Karpas-422 (cell line): ENCODE data around the gene EPOP. TPM values are rescaled to one million over a fixed set of nuclear protein-coding genes. Genes with fewer than 3 reads are reported as not detected.

Experiments
- DNase-seq: peaks from one replicate; pipeline ENCODE4 v3.0.0-alpha.2; 2015
- H2AFZ ChIP-seq: fragments of 200-600 bp; sonication (generic); 2 replicates; pipeline ENCODE4 v1.6.1; 2014; ENCODE audit warnings: antibody characterized with exemption, low read length, mixed read lengths
- H3K27ac ChIP-seq: fragments of 200-600 bp; sonication (generic); 2 replicates; pipeline ENCODE4 v1.5.1; 2014; ENCODE audit warnings: mild to moderate bottlenecking, low read length, moderate library complexity
- H3K27me3 ChIP-seq: fragments of 200-600 bp; sonication (generic); 2 replicates; pipeline ENCODE4 v1.6.1; 2014; ENCODE audit warnings: low read length, mixed read lengths
- H3K36me3 ChIP-seq: fragments of 200-600 bp; sonication (generic); 2 replicates; pipeline ENCODE4 v1.6.1; 2014; ENCODE audit warnings: low read length, mixed read lengths; ENCODE audit not compliant: insufficient read depth
- H3K4me1 ChIP-seq: fragments of 200-600 bp; sonication (generic); 2 replicates; pipeline ENCODE4 v1.6.1; 2014; ENCODE audit warnings: mild to moderate bottlenecking, low read length, mixed read lengths
- H3K4me2 ChIP-seq: fragments of 200-600 bp; sonication (generic); 2 replicates; pipeline ENCODE4 v1.6.1; 2014; ENCODE audit warnings: low read length, low read depth, mild to moderate bottlenecking; ENCODE audit not compliant: poor library complexity, severe bottlenecking
- H3K4me3 ChIP-seq: fragments of 200-600 bp; sonication (generic); 2 replicates; pipeline ENCODE4 v1.5.1; 2014; ENCODE audit warnings: mild to moderate bottlenecking, antibody characterized with exemption, low read length, mixed read lengths
- H3K79me2 ChIP-seq: fragments of 200-600 bp; sonication (generic); 2 replicates; pipeline ENCODE4 v1.6.1; 2014; ENCODE audit warnings: mild to moderate bottlenecking, low read length, mixed read lengths
- H3K9ac ChIP-seq: fragments of 200-600 bp; sonication (generic); 2 replicates; pipeline ENCODE4 v1.6.0; 2014; ENCODE audit warnings: low read length
- H3K9me2 ChIP-seq: fragments of 200-600 bp; sonication (generic), shearing (Covaris generic); replicated peaks from 2 replicates; pipeline ENCODE4 v1.6.0; 2014; ENCODE audit warnings: mild to moderate bottlenecking, low read length, moderate library complexity; ENCODE audit not compliant: insufficient read depth
- H3K9me3 ChIP-seq: fragments of 300-700, 200-600 bp; sonication (generic); 2 replicates; pipeline ENCODE4 v1.6.1; 2014; ENCODE audit warnings: low read length, mixed read lengths
- H4K20me1 ChIP-seq: fragments of 200-600 bp; sonication (generic); 2 replicates; pipeline ENCODE4 v1.6.1; 2014; ENCODE audit warnings: mild to moderate bottlenecking, antibody characterized with exemption, low read length, low read depth; ENCODE audit not compliant: insufficient read depth
- total RNA-seq: library from RNA; depleted of rRNA; stranded (reverse); fragments of >200 nt; shearing (Covaris generic); gene quantifications from 2 replicates; pipeline ENCODE4 v1.2.3, GENCODE V29; 2014; ENCODE audit warnings: low replicate concordance

EPOP gene
- total RNA-seq, 1 experiment from 2014 or later, result 7.6 TPM

- no peak overlapping the region for H3K4me3 ChIP-seq
- H3K4me1 ChIP-seq, result no peaks in the 10 kb centered on the region
- H3K36me3 ChIP-seq, result peaks cover 4% of the 10 kb centered on the region; the same call in 1 of the 2 replicates
- no peaks in the 10 kb centered on the region for H3K9me2 ChIP-seq
- DNase-seq, result no peak
- H3K4me2 ChIP-seq, result no peak overlapping the region
- no peak overlapping the region for H3K9ac ChIP-seq
- no peaks in the 10 kb centered on the region for H3K79me2 ChIP-seq
- no peaks in the 10 kb centered on the region for H3K9me3 ChIP-seq
- no peaks in the 10 kb centered on the region for H3K27me3 ChIP-seq
- no peak overlapping the region for H2AFZ ChIP-seq
- no peak overlapping the region for H3K27ac ChIP-seq
- H4K20me1 ChIP-seq, result 0 out of 2 replicates have a peak, but pooled peaks cover 2% of the 10 kb centered on the region
Measured at GRCh38 chr17:38715216-38715943, 40.6 kb upstream of the EPOP start.

GRCh38 chr17:38713456-38714075, 38.8 kb upstream of the EPOP start:
- no peak overlapping the region for H3K4me3 ChIP-seq
- H3K79me2 ChIP-seq, result peaks cover 2% of the 10 kb centered on the region; the same call in 1 of the 2 replicates
- no peak overlapping the region for H3K27ac ChIP-seq
- H3K27me3 ChIP-seq, result no peaks in the 10 kb centered on the region
- H3K9me3 ChIP-seq, result no peaks in the 10 kb centered on the region
- no peaks in the 10 kb centered on the region for H3K9me2 ChIP-seq
- H3K9ac ChIP-seq, result no peak overlapping the region
- DNase-seq, result no peak
- no peak overlapping the region for H3K4me2 ChIP-seq
- no peak overlapping the region for H2AFZ ChIP-seq
- H3K4me1 ChIP-seq, result no peaks in the 10 kb centered on the region
- H3K36me3 ChIP-seq, result peaks cover 10% of the 10 kb centered on the region
- 0 out of 2 replicates have a peak, but pooled peaks cover 2% of the 10 kb centered on the region for H4K20me1 ChIP-seq

- Histone ChIP-seq H2AFZ (no peak overlapping the region), H3K4me1 (no peaks in the 10 kb centered on the region), H3K9ac (no peak overlapping the region), H3K27me3 (no peaks in the 10 kb centered on the region), H3K9me2 (no peaks in the 10 kb centered on the region), H4K20me1 (no peaks in the 10 kb centered on the region), H3K27ac (no peak overlapping the region), H3K79me2 (peaks cover 11% of the 10 kb centered on the region), H3K9me3 (no peaks in the 10 kb centered on the region), H3K4me2 (no peak overlapping the region), H3K36me3 (peaks cover 10% of the 10 kb centered on the region), H3K4me3 (no peak overlapping the region)
- no peak for DNase-seq
Measured at GRCh38 chr17:38712593-38712992, 37.8 kb upstream of the EPOP start.

GRCh38 chr17:38711792-38712571, 37.2 kb upstream of the EPOP start:
- Histone ChIP-seq H3K79me2 (peaks cover 17% of the 10 kb centered on the region), H3K4me3 (no peak overlapping the region), H3K27me3 (no peaks in the 10 kb centered on the region), H3K9me2 (no peaks in the 10 kb centered on the region), H3K27ac (no peak overlapping the region), H3K9ac (no peak overlapping the region), H3K36me3 (peaks cover 10% of the 10 kb centered on the region), H3K4me1 (peaks cover 5% of the 10 kb centered on the region), H3K4me2 (no peak overlapping the region), H4K20me1 (no peaks in the 10 kb centered on the region), H2AFZ (no peak overlapping the region), H3K9me3 (no peaks in the 10 kb centered on the region)
- no peak for DNase-seq

- no peaks in the 10 kb centered on the region for H3K9me2 ChIP-seq
- DNase-seq, result no peak
- peaks cover 10% of the 10 kb centered on the region for H3K36me3 ChIP-seq
- no peaks in the 10 kb centered on the region for H3K27me3 ChIP-seq
- no peaks in the 10 kb centered on the region for H3K9me3 ChIP-seq
- H3K27ac ChIP-seq, result no peak overlapping the region
- peaks cover 14% of the 10 kb centered on the region for H3K4me1 ChIP-seq
- no peak overlapping the region for H3K4me2 ChIP-seq
- no peak overlapping the region for H2AFZ ChIP-seq
- H3K4me3 ChIP-seq, result no peak overlapping the region
- H3K9ac ChIP-seq, result no peak overlapping the region
- peaks cover 27% of the 10 kb centered on the region for H3K79me2 ChIP-seq
- H4K20me1 ChIP-seq, result no peaks in the 10 kb centered on the region
Measured at GRCh38 chr17:38710985-38711384, 36.2 kb upstream of the EPOP start.

- Histone ChIP-seq H2AFZ (no peak overlapping the region), H3K9me3 (no peaks in the 10 kb centered on the region), H3K4me2 (no peak overlapping the region), H3K27me3 (no peaks in the 10 kb centered on the region), H3K9ac (no peak overlapping the region), H3K9me2 (no peaks in the 10 kb centered on the region), H4K20me1 (no peaks in the 10 kb centered on the region), H3K4me1 (peaks cover 14% of the 10 kb centered on the region), H3K79me2 (peaks cover 30% of the 10 kb centered on the region), H3K4me3 (no peak overlapping the region), H3K27ac (no peak overlapping the region), H3K36me3 (peaks cover 10% of the 10 kb centered on the region)
- no peak for DNase-seq
Measured at GRCh38 chr17:38710604-38710962, 35.8 kb upstream of the EPOP start.

GRCh38 chr17:38709864-38710603, 35.3 kb upstream of the EPOP start:
- no peaks in the 10 kb centered on the region for H4K20me1 ChIP-seq
- no peak overlapping the region for H3K27ac ChIP-seq
- no peaks in the 10 kb centered on the region for H3K9me2 ChIP-seq
- DNase-seq, result no peak
- H3K36me3 ChIP-seq, result peaks cover 10% of the 10 kb centered on the region
- H3K9ac ChIP-seq, result no peak overlapping the region
- H3K79me2 ChIP-seq, result peaks cover 30% of the 10 kb centered on the region
- no peak overlapping the region for H3K4me3 ChIP-seq
- H2AFZ ChIP-seq, result no peak overlapping the region
- H3K27me3 ChIP-seq, result no peaks in the 10 kb centered on the region
- H3K9me3 ChIP-seq, result no peaks in the 10 kb centered on the region
- no peak overlapping the region for H3K4me2 ChIP-seq
- peaks cover 14% of the 10 kb centered on the region for H3K4me1 ChIP-seq
